Lung (tissue), 12 donors: ENCODE results near the gene CAND2. TPM values are rescaled to one million over a fixed set of nuclear protein-coding genes. Genes with fewer than 3 reads are reported as not detected.

Experiments used
- ATAC-seq: fragments of 200-7000 bp; cut with Tn5 transposase; one replicate; pipeline ENCODE4 v1.9.1; 2020; ENCODE audit warnings: moderate number of reproducible peaks; ENCODE audit not compliant: insufficient read depth, low FRiP score
- DNase-seq, 3 donors: peaks; one replicate each; pipeline ENCODE4 v3.0.0-alpha.2; 2013 to 2017
- H3K27ac ChIP-seq, 2 donors: one replicate each; pipeline ENCODE4 v1.5.1; 2013; ENCODE audit warnings: mild to moderate bottlenecking in 2 of 2, moderate library complexity in 2 of 2, control low read depth in 1 of 2, inconsistent platforms in 1 of 2, low read depth in 1 of 2, low read length in 1 of 2
- H3K27me3 ChIP-seq, 3 donors: one replicate each; pipeline ENCODE4 v1.5.1; 2013; ENCODE audit warnings: low read length in 2 of 3; ENCODE audit not compliant: control insufficient read depth in 3 of 3, insufficient read depth in 3 of 3
- H3K36me3 ChIP-seq, 4 donors: one replicate each; pipeline ENCODE4 v1.5.1; 2013; ENCODE audit warnings: low read length in 4 of 4, mild to moderate bottlenecking in 1 of 4, moderate library complexity in 1 of 4; ENCODE audit not compliant: control insufficient read depth in 4 of 4, insufficient read depth in 4 of 4
- H3K4me1 ChIP-seq, 5 donors: one replicate each; pipeline ENCODE4 v1.5.1; 2013; ENCODE audit warnings: low read length in 5 of 5, mild to moderate bottlenecking in 2 of 5, moderate library complexity in 1 of 5; ENCODE audit not compliant: control insufficient read depth in 5 of 5, insufficient read depth in 5 of 5
- H3K4me3 ChIP-seq: one replicate; pipeline ENCODE4 v1.5.1; 2013; ENCODE audit warnings: mild to moderate bottlenecking, control low read depth, moderate library complexity
- H3K9ac ChIP-seq, 2 donors: one replicate each; pipeline ENCODE4 v1.5.1; 2013; ENCODE audit warnings: low read length in 2 of 2, control low read depth in 1 of 2; ENCODE audit not compliant: insufficient read depth in 1 of 2
- H3K9me3 ChIP-seq, 4 donors: one replicate each; pipeline ENCODE4 v1.5.1; 2013; ENCODE audit warnings: low read length in 3 of 4, mild to moderate bottlenecking in 1 of 4, moderate library complexity in 1 of 4; ENCODE audit not compliant: control insufficient read depth in 4 of 4, insufficient read depth in 3 of 4
- WGBS, 2 donors: extraction: QIAGEN DNeasy Blood & Tissue Kit; methylation state at CpG; one replicate each; pipeline ENCODE4 v1.1.7; 2013; 5-methylcytosine and 5-hydroxymethylcytosine counted together
- polyA plus RNA-seq, 2 donors: library from polyadenylated mRNA; stranded (reverse); fragments of 200-250 nt; gene quantifications; one replicate each; pipeline ENCODE4 v1.2.1, GENCODE V29; 2013
- total RNA-seq, 2 donors: library from RNA; depleted of rRNA in 1 of 2; stranded (reverse); fragments of >200 nt in 1 of 2; gene quantifications; one replicate each; pipeline ENCODE4 v1.2.1, GENCODE V29; 2014 to 2021
- TF ChIP-seq, protein P1 (sequence below): IDR thresholded peaks from 2 replicates; pipeline ENCODE4 v1.5.1; 2012; ENCODE audit warnings: mild to moderate bottlenecking; ENCODE audit errors: control extremely low read depth, extremely low read depth
- donor health status: control.
- donor health status: control.
- donor health status: Bipolar disorder and iron deficiency.
- donor health status: healthy.
- donor health status: DM: yes; HTN: yes; CAD: no.

CAND2 gene
- total and polyA plus RNA-seq, 4 donors = 1.0 to 5.9 (median 3.6) TPM

DNA sequence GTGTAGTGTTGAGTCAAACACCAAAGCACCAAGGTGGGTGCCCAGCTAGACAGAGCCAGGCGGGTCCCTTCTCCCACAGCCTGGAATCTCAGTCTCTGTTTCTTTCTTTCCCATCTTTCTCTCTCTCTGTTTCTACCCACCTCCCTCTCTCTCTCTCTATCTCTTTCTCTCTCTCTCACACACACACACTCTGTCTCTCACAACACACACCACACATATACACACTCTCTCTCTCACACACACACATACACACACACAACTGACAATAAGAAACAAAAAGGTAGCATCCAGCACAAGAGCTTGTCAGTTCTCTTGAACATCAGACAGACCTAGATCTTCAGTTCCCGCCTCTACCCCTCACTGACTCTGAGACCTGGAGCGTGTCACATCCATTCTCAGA lies 39.8 kb upstream of the CAND2 start:
- no peaks in the 10 kb centered on the region for H3K27me3 ChIP-seq
- no peak overlapping the region for H3K27ac ChIP-seq
- H3K4me3 ChIP-seq = no peak overlapping the region
- 96% methylated on average over 3 of the region's 3 CpGs for WGBS, 2 donors
- no peaks in the 10 kb centered on the region for H3K36me3 ChIP-seq
- TF ChIP-seq, protein P1, sequence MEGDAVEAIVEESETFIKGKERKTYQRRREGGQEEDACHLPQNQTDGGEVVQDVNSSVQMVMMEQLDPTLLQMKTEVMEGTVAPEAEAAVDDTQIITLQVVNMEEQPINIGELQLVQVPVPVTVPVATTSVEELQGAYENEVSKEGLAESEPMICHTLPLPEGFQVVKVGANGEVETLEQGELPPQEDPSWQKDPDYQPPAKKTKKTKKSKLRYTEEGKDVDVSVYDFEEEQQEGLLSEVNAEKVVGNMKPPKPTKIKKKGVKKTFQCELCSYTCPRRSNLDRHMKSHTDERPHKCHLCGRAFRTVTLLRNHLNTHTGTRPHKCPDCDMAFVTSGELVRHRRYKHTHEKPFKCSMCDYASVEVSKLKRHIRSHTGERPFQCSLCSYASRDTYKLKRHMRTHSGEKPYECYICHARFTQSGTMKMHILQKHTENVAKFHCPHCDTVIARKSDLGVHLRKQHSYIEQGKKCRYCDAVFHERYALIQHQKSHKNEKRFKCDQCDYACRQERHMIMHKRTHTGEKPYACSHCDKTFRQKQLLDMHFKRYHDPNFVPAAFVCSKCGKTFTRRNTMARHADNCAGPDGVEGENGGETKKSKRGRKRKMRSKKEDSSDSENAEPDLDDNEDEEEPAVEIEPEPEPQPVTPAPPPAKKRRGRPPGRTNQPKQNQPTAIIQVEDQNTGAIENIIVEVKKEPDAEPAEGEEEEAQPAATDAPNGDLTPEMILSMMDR = no peak
- DNase-seq (no peak), ATAC-seq (no peak)
- H3K9me3 ChIP-seq = no peaks in the 10 kb centered on the region
- H3K9ac ChIP-seq = no peak overlapping the region
- peaks cover 0 to 14% (median 10%) of the 10 kb centered on the region in 5 donors for H3K4me1 ChIP-seq

DNA sequence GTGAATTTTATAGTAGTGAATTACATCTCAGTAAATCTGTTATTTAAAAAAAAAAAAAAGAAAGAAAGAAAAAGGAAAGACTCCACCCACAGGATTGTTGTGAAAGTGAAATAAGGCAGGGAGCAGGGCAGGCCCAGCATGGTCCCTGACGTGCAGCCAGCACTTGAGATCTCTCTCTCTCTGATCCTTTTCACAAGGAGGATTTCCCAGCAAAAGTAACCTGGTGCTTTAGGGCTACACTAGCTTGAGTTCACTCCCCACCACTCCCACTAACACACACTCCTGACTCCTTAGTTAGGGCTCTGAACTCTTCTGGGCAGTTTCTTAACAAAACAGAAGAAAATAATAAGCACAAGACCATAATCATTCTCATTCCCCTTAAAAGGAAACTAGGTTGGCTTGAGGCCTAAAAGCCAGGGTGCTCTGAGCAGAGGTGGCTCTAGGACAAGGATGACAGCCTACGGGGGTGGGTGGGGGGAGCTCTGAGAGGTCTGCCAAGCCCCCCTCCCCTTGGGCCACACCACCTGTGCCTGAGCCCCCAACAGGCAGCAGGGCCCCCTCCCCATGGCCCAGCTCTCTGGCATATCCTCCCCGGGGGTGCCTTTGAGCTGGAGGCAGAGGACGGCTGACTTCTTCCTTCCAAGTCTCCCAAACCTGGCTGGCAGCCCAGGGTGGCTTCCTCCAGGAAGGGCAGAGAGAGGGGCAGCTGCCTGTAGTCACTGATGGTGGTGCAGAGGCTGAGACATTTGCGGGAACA lies 38.3 kb upstream of the CAND2 start:
- no peaks in the 10 kb centered on the region for H3K9me3 ChIP-seq
- WGBS, 2 donors = 15 to 18% methylated on average over 5 of the region's 5 CpGs

DNA sequence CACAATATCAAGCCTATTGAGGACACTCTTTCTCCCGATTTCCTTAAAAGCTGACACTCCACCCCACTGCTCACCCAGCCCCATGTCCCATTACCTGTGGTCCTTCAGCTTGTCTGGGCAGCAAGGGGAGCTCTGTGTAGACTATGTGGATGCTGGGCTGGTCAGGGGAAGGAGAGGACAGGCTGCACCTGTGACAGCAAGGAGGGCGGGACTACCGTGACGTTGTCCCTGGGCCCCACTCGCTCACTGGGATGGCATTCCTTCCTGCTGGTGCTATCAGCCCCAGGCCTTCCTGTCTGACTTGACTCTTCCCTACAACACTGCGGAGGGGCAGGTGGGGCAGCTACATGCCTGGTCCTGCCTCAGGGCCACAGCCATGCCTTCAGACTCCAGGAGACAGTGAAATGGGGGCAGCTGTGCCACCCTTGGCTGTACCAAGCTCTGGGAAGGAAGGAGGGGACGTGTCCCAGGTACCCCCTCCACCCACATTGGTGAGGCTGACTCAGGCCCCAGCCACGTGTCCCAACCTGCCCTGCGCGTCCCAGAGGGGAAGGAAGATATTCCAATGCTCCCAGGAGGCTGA lies 37.3 kb upstream of the CAND2 start, which contains the start of gene TMEM40:
TSS of gene TMEM40 (minus strand) at position 163 of the 583 bp plus-strand sequence. CDS start 9,427 bp downstream, outside the sequence.
- no peak for ATAC-seq
- Histone ChIP-seq H3K9me3 (no peaks in the 10 kb centered on the region), H3K36me3 (no peaks in the 10 kb centered on the region), H3K9ac (peak within 1 kb of the TSS in 1 of 2 donors; percentile 64), H3K4me3 (no peak within 1 kb of the TSS), H3K27ac (peak within 1 kb of the TSS in 1 of 2 donors; percentile 76), H3K4me1 (peaks cover 0 to 14% (median 10%) of the 10 kb centered on the region in 5 donors), H3K27me3 (no peaks in the 10 kb centered on the region)
- no peak for DNase-seq
- WGBS, 2 donors = 82 to 84% methylated on average over 10 of the region's 10 CpGs
- TF ChIP-seq, protein P1 = no peak

More for the DNA sequence above, 38.3 kb upstream of the CAND2 start:
- Histone ChIP-seq H3K9ac (peak overlapping the region in 1 of 2 donors; percentile 64), H3K27me3 (no peaks in the 10 kb centered on the region), H3K27ac (peak overlapping the region in 1 of 2 donors; percentile 76), H3K36me3 (no peaks in the 10 kb centered on the region), H3K4me1 (peaks cover 0 to 14% (median 10%) of the 10 kb centered on the region in 5 donors), H3K4me3 (no peak overlapping the region)
- TF ChIP-seq, protein P1 = no peak
- DNase-seq (peak; percentile 49 to 79 (median 60)), ATAC-seq (peak; percentile 25)
